T47D (cell line): ENCODE data around the gene ZNF627.
"Not testable (repeated sequence)": the region's sequence is repeated elsewhere in the genome, so short reads cannot be mapped to it uniquely, and the experiment has no call there.

Experiments
- DNase-seq, 2 experiments: peaks; one replicate each; pipeline versions ENCODE4 v3.0.0 to v3.0.0-alpha.2; 2011 to 2012; ENCODE audit warnings: low read depth in 1 of 2, low spot score in 1 of 2
- JUND ChIP-seq: IDR thresholded peaks from 2 replicates; pipeline ENCODE4 v1.6.1; 2012; ENCODE audit warnings: low read depth
- in situ Hi-C: cut with HindIII; loops from 2 replicates; pipeline ENCODE4 v1.10.0; 2016; ENCODE audit warnings: low sequenced_read_pairs, low pct_unique_long_range_greater_than_20kb

The ZNF627 gene

DNA sequence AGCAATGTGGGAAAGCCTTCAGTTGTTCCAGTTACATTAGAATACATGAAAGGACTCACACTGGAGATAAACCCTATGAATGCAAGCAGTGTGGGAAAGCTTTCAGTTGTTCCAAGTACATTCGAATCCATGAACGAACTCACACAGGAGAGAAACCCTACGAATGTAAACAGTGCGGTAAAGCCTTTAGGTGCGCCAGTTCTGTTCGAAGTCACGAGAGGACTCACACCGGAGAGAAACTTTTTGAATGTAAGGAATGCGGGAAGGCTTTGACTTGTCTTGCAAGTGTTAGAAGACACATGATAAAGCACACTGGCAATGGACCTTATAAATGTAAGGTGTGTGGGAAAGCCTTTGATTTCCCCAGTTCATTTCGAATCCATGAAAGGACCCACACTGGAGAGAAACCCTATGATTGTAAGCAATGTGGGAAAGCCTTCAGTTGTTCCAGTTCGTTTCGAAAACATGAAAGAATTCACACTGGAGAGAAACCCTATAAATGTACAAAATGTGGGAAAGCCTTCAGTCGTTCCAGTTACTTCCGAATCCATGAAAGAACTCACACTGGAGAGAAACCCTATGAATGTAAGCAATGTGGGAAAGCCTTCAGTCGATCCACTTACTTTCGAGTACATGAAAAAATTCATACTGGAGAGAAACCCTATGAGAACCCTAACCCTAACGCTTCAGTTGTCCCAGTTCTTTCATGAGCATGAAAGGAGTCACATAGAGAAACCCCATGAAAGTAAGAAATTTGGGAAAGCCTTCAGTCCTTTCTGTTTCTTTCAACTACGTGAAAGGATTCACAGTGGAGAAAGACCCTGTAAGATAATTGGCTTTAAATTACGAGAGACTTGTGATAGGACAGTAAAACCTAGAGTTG, 20.1 kb downstream of the ZNF627 start:
- in situ Hi-C loops, result no loop called here
- TF ChIP-seq JUND, result no peak
- DNase-seq, result no peak

DNA sequence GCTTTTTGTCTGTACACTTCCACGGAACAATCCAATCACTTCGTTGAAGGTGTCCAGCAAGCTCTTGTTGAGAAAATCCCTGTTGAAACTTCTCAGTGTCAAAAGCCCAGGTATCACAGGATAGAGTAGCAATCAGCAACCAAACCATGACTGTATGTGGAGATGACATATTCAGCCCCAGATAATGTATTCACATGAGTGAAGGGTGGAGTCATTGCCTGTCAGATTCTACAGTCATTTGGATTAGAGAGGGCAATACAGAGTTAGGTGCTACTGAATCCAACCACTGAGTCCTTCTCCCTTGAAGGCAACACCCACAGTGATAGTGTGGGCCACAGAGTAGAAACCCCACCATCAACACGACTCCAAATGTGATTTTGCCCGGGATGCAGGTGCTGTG, 23.3 kb downstream of the ZNF627 start:
- in situ Hi-C loops, result no loop called here
- TF ChIP-seq JUND, result no peak
- DNase-seq, result no peak

- DNase-seq, result peak in 1 of 2 experiments; percentile 59
- in situ Hi-C loops, result not testable (repeated sequence)
Observed at GRCh38 chr19:11622401-11622800, 25.1 kb downstream of the ZNF627 start.

- in situ Hi-C loops, result no loop called here
- TF ChIP-seq JUND, result no peak
- no peak for DNase-seq
Observed at GRCh38 chr19:11624069-11624463, 26.8 kb downstream of the ZNF627 start.

DNA sequence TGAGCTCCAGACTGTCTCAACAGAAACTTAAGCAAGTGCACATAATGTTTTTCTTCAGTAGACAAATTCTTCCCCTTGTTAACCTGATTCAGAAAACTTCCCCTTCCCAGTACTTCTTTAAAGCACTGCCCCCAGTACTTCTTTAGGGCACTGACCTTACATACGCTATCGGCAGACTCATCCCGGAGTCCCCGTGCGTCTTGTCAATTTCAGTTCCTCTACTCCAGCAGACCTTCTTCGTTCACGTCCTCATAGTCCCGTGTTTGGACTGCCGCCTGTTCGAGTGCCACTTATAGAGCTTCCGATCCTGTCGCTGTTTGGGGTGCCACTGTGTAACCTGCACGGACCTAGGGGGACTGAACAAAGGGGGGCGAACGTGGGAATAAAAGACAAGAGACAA, 29.0 kb downstream of the ZNF627 start:
- no peak for DNase-seq
- no peak for TF ChIP-seq JUND
- in situ Hi-C loops, result no loop called here

GRCh38 chr19:11633223-11633622, 35.9 kb downstream of the ZNF627 start:
- in situ Hi-C loops, result no loop called here
- no peak for DNase-seq
- TF ChIP-seq JUND, result no peak

- DNase-seq, in situ Hi-C loops: not testable (repeated sequence)
Observed at GRCh38 chr19:11634018-11634662, 36.9 kb downstream of the ZNF627 start.

GRCh38 chr19:11639245-11639601, 41.9 kb downstream of the ZNF627 start:
- no peak for DNase-seq
- in situ Hi-C loops, result no loop called here
- no peak for TF ChIP-seq JUND

- in situ Hi-C loops, result no loop called here
- DNase-seq, result peak; percentile 81 to 98
- TF ChIP-seq JUND, result no peak
Observed at GRCh38 chr19:11639602-11640471, 42.6 kb downstream of the ZNF627 start.

- TF ChIP-seq JUND, result no peak
- DNase-seq, result no peak
- in situ Hi-C loops, result no loop called here
Observed at GRCh38 chr19:11641244-11641643, 44.0 kb downstream of the ZNF627 start.

GRCh38 chr19:11642902-11643301, 45.6 kb downstream of the ZNF627 start:
- in situ Hi-C loops, result no loop called here
- no peak for TF ChIP-seq JUND
- DNase-seq, result no peak

DNA sequence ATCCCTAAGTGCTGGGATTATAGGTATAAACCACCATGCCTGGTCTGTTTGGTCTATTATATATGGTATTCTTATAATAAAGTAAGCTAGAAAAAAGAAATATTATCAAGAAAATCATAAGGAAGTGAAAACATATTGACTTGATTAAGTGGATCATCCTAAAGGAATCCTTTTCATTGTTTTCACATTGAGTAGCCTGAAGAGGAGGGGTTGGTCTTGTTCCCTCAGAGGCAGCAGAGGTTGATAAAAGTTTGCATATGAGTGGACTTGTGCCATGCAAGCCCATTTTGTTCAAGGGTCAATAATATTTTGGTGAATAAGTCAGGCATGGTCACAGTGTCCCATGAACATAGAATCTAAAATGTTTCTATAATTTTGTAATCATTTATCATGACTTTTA, 52.7 kb downstream of the ZNF627 start:
- TF ChIP-seq JUND, result no peak
- in situ Hi-C loops, result no loop called here
- no peak for DNase-seq

DNA sequence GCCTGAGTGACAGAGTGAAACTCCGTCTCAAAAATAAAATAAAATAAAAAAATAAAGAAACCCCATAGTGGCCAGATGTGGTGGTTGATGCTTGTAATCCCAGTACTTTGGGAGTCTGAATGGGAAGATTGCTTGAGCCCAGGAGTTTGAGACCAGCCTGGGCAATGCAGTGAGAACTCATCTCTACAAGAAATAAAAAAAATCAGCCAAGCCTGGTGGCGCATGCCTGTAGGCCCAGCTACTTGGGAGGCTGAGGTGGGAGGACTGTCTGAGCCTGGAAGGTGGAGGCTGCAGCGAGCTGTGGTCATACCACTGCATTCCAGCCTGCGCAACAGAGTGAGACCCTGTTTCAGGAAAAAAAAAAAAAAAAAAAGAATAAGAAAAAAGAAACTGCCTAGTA, 53.8 kb downstream of the ZNF627 start:
- in situ Hi-C loops, result no loop called here
- DNase-seq, result no peak
- TF ChIP-seq JUND, result no peak
